ENCODE data around the gene SCP2D1.

The SCP2D1 gene

DNA sequence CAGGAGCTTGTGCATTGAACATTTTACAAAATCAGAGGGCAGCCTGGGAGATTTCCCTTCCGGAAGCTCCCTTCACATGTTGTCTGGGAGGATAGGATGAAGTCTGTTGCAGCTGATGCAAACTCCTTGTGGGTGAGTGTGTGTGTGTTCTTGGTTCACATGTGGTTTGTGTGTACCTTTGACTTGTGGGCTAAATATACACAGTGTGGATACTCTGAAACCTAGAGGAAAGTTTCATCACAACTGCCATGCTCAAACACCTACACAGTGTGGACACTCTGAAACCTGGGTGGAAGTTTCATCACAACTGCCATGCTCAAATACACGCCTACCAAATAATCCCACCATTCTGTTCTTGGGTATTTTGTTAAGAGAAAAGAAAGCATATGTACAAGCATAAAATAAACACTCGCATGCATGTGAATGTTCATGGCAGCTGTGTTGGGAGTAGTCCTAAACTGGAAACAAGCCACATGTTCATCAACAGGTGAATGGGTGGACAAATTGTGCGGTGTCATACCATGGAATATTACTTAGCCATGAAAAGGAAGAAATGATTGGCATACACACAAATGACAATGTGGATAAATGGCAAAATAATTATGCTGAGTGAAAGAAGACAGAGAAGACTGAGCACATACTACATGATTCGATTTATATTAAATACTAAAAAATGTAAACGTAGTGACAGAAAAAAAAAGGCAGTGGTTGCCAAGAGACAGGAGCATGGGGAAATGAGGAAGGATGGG is 1.8 kb downstream of the SCP2D1 start:
- no peak for DNase-seq

DNA sequence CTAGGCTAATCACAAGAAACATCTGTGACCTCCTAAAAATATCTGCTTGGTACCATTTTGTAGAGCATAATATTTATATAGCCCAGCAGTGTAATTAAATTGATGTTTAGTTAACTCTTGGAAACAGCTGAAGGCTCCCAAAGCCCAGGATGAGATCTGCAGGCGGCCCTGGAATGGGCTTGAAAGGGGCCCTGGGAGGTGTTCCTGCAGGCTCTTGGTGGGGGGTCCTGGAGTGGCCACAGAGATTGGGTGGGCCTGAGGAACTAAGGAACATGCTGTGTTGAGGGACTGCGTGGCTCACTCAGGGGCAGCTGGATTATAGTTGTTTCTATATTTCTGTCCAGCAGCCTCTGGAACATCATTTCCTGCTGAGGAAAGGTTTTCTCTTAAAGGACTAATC is 9.2 kb downstream of the SCP2D1 start:
- DNase-seq = no peak

- DNase-seq = peak; percentile 77
Observed at GRCh38 chr20:18831830-18832499, 18.4 kb downstream of the SCP2D1 start.

DNA sequence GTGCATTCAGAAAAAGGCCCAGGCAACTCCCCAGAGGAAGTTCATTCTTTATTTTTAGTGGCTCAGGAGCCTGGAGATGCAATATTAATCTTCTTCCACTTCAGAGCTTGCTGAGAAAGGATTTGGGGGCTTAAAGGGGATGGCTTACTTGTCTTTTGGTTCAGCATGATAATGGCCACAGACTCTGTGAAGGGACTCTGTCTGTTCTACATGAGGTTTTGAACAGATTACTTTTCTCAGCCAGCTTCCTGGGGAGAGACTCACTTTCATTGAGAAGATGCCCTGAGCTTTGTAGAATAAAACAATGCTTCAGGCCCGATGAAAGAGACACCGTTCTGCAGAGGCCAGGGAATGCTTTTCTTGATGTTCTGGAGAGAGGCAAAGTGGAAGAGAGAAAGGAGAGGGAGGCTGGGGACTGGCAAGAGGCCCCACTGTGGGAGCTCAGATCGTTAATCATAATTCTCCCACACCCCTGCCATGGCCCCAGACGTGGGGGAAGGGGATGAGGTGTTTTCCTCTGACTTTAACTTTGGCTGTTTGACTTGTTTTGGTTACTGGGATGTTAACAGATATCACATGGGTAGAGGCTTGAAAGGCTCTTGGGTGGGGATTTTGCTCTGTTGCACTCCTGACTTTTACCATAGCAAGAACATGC is 19.1 kb downstream of the SCP2D1 start:
- DNase-seq = peak; percentile 48

DNA sequence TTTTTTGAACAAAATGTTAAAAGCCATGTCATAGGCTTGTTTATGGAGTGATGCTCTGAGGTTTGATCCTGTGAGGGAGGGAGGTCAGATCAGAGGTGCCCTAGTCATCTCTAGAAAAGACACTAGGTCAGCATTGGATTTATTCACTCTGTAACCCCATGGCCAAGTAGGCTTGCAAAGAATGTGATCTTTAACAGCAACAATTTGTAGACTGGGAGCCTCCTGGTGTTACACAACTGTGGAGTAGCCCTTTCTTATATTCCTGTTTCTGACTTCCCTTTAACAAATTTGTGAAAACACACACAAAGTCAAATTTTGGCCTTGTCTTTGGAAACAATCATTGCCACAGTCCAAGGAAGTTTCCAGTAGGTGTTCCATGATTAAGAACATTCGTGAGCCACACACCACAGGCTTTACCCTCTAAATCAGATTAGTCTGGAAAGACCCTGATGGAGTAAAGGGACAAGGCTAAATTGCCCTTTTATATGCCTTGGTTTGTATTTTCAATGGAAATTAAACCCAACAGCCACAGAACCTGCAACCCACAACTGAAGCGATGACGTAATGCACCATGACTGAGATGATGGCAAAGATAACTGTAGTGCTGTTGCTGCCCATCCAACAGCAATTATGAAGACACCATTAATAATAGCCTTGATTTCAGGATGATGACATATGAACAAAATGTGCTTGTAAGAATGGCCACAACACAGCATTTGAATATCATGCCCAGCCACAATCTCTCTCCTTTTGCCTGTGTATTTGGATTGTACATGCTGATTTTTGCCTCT is 22.1 kb downstream of the SCP2D1 start:
- DNase-seq = no peak

DNA sequence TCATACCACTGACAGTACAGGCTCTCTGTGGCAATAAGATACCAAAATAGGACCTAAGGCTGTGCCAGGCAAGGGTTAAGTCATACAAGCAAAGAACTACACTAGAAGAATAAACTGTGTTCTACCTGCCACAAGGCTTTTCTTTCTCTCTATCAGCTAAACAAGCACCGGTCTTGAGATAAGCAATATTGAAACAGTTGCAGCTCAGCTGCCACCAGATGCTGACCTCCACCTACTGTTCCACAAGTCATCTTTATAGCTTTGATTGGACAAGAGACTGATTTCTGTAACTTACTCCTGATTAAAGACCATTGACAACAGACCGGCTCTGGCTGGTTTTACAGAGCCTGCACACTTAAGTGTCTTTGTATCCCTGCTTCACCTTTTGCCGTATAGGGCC is 24.1 kb downstream of the SCP2D1 start:
- no peak for DNase-seq

- no peak for DNase-seq
Observed at GRCh38 chr20:18839507-18840247, 26.1 kb downstream of the SCP2D1 start.

DNA sequence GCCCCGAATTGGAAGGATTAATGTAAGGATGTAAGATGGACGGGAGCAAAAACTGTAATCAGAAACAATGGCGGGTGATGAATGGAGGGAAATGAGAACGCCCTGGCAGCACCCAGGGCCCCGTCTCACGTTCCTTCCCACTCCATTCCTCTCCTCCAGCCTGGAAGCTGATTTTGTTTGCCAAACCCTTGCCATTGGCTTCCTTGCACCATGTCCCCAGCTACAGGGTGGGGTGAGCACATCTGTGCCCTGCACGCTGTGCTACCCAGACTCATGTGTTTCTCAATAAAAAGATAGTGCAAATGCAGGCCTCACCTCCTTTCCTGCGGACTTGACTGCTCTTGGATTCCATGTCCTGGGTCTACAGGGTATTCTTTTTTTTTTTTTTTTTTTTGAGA is 26.7 kb downstream of the SCP2D1 start:
- no peak for DNase-seq

- DNase-seq = no peak
Observed at GRCh38 chr20:18845017-18845416, 31.4 kb downstream of the SCP2D1 start.

- DNase-seq = no peak
Observed at GRCh38 chr20:18847226-18847755, 33.7 kb downstream of the SCP2D1 start.

GRCh38 chr20:18849131-18849530 is 35.5 kb downstream of the SCP2D1 start:
- DNase-seq = no peak

DNA sequence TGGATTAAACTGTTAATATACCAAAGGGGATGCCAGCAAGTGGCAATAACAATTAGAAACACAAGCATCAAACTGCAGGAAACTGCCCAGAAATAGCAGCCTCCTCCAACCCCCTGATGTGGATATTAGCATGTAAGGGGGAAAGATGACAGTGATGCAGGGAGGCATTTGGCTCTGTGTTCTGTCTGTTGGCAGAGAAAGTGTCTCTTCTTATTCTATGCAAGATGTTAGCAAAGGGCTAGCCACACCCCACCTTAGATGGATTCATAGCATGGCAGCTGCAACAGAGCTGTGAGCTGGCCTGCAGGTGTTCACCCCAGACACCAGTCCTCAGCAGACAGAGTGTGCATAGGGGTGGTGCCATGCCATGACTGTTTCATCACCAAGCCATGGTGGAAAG is 38.0 kb downstream of the SCP2D1 start:
- no peak for DNase-seq

- no peak for DNase-seq
Observed at GRCh38 chr20:18852318-18852717, 38.7 kb downstream of the SCP2D1 start.

- DNase-seq = no peak
Observed at GRCh38 chr20:18853216-18853615, 39.6 kb downstream of the SCP2D1 start.

- peak; percentile 41 for DNase-seq
Observed at GRCh38 chr20:18853946-18854646, 40.5 kb downstream of the SCP2D1 start.

- no peak for DNase-seq
Observed at GRCh38 chr20:18855882-18856281, 42.3 kb downstream of the SCP2D1 start.

DNA sequence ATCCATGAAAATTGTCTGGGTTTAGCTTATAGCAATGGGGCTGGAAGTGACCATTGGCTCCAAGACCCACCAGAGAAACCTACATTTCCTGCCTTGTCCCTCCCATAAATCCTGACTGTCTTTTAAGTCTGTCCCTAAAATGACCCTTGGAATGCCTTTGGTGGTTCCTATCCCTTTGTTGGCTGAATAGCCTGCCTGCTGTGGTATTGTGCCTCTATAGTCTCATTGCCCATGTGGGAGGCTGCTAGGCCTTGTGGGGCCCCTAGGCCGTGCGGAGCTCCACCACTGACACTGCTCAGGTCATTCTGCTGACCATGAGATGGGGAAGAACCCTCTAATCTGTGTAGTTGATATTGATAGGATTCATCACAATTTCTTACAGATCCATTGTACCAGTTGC is 43.3 kb downstream of the SCP2D1 start:
- DNase-seq = no peak

DNA sequence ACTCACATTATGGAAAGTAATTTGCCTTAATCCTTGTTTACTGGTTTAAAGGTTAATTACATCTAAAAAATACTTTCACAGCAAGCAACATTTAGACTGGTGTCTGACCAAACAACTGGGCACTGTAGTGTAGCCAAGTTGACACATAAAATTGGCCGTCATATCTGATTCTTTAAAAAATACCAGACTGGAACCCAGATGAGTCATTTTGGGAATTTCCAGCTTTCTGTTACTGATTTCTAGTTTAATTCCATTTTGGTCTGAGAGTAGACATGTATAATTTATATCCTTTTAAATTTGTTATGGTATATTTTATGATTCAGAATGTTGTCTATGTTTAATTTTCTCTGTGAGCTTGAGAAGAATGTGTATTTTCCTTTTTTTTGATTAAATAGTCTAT is 44.1 kb downstream of the SCP2D1 start:
- DNase-seq = peak; percentile 48

DNA sequence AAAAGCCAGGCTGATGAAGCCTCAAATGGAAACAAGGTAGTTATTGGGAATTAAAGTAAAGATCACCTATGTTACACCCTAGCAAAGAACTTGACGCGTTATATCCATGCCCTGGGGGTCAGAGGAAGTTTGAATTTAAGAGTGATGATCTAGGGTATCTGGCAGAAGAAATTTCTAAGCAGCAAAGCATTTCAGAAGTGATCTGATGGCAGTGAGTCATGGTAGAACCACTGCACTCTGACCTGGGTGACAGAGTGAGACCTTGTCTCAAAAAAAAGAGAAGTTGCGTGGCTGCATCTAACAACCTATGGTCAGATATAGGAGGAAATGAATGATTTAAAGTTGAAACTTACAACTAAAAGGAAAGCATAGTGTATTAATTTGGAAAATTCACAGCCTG is 45.2 kb downstream of the SCP2D1 start:
- no peak for DNase-seq
